ENCODE results near the gene SHPK. TPM values are rescaled to one million over a fixed set of nuclear protein-coding genes. Genes with fewer than 3 reads are reported as not detected.

Gene SHPK
- total and polyA plus RNA-seq, 9 of the 15 experiments (the other 6 are each of a cell fraction or from before 2014, with no cell fraction given): 2.5 to 16.3 (median 11.8) TPM

DNA sequence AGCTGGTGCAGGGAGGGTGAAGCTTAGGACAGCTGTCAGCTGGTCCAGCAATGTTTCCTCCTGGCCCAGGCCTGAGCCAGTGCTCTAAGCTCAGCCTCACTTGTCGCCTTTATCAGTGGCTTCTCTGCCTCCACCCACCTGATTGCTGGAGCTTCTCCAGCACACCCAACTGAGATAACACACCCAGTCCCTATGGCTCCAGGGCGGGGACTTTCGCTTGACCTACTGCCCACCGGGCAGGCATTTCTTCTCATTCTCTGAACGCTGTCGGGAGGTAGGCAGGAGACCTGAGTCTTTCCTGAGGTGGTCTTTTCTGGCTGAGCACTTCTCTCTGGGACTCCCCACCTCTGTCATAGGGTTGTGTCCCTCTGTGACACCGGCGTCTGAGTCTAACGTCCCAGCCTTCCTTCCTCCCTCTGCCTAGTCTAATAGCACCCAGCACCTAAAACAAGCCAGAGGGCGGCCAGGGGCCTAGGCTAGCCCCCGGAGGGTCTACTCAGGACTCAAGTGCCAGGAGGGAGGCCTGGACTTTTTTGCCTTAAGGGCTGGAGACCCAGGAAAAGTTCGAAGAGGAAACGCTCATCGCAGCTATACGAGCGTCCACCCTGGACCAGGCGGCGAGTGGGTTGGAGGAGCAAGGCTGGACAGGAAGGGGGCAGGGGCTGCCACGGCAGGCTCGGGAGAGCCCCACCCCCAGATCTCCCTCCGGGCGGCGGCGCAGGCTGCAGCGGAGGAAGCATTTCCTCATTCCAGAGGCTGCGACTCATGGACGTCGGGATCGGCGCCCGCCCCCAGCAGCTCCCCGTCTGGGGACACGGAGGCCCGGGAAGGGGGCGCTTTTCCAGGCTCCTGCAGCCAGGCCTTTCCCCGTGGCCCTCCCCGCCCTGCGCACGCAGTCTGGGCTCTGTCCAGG, 31.6 kb upstream of the SHPK start (continued):
- TF ChIP-seq SP2 (IDR thresholded peaks at IDR 0.05; ENCODE audit: extremely low read depth, low read depth, low read length, poor library complexity, severe bottlenecking) (no peak), ZNF121 (CRISPR knock-in tag; conservative IDR thresholded peaks at IDR 0.05) (no peak), CHD1 (IDR thresholded peaks at IDR 0.05; ENCODE audit: low read length) (peak; percentile 38), TEAD4 (IDR thresholded peaks at IDR 0.05; ENCODE audit: low read length) (peak; percentile 40; the same call in 1 of the 2 replicates), TEAD4 (CRISPR knock-in tag; IDR thresholded peaks at IDR 0.05; ENCODE audit: borderline replicate concordance) (no peak), ZNF778 (CRISPR knock-in tag; IDR thresholded peaks at IDR 0.05) (no peak), BRD9 (IDR thresholded peaks at IDR 0.05; ENCODE audit: low read depth, partially characterized antibody) (no peak), RHOXF2B (CRISPR knock-in tag; conservative IDR thresholded peaks at IDR 0.05) (no peak), MAFG (tag; conservative IDR thresholded peaks at IDR 0.05) (no peak), ZEB2 (IDR thresholded peaks at IDR 0.05) (0 out of 2 replicates have a peak, but pooled peaks have one; percentile 26), TEAD1 (CRISPR knock-in tag; IDR thresholded peaks at IDR 0.05) (peak in 1 of 2 experiments; percentile 65; a peak in 1 of 4 replicates), NR2F6 (CRISPR knock-in tag; IDR thresholded peaks at IDR 0.05) (no peak), MED1 (CRISPR knock-in tag; IDR thresholded peaks at IDR 0.05; ENCODE audit: borderline replicate concordance) (no peak), ZNF146 (CRISPR knock-in tag; IDR thresholded peaks at IDR 0.05; ENCODE audit: unreplicated experiment) (no peak), SMARCA4 (IDR thresholded peaks at IDR 0.05) (peak; percentile 45), LEF1 (IDR thresholded peaks at IDR 0.05) (no peak; the same call in 1 of the 2 replicates)
- TF ChIP-seq, protein P1, sequence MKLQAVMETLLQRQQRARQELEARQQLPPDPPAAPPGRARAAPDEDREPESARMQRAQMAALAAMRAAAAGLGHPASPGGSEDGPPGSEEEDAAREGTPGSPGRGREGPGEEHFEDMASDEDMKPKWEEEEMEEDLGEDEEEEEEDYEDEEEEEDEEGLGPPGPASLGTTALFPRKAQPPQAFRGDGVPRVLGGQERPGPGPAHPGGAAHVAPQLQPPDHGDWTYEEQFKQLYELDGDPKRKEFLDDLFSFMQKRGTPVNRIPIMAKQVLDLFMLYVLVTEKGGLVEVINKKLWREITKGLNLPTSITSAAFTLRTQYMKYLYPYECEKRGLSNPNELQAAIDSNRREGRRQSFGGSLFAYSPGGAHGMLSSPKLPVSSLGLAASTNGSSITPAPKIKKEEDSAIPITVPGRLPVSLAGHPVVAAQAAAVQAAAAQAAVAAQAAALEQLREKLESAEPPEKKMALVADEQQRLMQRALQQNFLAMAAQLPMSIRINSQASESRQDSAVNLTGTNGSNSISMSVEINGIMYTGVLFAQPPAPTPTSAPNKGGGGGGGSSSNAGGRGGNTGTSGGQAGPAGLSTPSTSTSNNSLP (IDR thresholded peaks at IDR 0.05; ENCODE audit: borderline replicate concordance, low read depth, low read length): no peak
- TF ChIP-seq, protein P2, sequence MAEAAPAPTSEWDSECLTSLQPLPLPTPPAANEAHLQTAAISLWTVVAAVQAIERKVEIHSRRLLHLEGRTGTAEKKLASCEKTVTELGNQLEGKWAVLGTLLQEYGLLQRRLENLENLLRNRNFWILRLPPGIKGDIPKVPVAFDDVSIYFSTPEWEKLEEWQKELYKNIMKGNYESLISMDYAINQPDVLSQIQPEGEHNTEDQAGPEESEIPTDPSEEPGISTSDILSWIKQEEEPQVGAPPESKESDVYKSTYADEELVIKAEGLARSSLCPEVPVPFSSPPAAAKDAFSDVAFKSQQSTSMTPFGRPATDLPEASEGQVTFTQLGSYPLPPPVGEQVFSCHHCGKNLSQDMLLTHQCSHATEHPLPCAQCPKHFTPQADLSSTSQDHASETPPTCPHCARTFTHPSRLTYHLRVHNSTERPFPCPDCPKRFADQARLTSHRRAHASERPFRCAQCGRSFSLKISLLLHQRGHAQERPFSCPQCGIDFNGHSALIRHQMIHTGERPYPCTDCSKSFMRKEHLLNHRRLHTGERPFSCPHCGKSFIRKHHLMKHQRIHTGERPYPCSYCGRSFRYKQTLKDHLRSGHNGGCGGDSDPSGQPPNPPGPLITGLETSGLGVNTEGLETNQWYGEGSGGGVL (CRISPR knock-in tag; IDR thresholded peaks at IDR 0.05): no peak
- TF ChIP-seq, protein P3, sequence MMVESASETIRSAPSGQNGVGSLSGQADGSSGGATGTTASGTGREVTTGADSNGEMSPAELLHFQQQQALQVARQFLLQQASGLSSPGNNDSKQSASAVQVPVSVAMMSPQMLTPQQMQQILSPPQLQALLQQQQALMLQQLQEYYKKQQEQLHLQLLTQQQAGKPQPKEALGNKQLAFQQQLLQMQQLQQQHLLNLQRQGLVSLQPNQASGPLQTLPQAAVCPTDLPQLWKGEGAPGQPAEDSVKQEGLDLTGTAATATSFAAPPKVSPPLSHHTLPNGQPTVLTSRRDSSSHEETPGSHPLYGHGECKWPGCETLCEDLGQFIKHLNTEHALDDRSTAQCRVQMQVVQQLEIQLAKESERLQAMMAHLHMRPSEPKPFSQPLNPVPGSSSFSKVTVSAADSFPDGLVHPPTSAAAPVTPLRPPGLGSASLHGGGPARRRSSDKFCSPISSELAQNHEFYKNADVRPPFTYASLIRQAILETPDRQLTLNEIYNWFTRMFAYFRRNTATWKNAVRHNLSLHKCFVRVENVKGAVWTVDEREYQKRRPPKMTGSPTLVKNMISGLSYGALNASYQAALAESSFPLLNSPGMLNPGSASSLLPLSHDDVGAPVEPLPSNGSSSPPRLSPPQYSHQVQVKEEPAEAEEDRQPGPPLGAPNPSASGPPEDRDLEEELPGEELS (CRISPR knock-in tag; IDR thresholded peaks at IDR 0.05; ENCODE audit: borderline replicate concordance): no peak
- TF ChIP-seq, protein P4, sequence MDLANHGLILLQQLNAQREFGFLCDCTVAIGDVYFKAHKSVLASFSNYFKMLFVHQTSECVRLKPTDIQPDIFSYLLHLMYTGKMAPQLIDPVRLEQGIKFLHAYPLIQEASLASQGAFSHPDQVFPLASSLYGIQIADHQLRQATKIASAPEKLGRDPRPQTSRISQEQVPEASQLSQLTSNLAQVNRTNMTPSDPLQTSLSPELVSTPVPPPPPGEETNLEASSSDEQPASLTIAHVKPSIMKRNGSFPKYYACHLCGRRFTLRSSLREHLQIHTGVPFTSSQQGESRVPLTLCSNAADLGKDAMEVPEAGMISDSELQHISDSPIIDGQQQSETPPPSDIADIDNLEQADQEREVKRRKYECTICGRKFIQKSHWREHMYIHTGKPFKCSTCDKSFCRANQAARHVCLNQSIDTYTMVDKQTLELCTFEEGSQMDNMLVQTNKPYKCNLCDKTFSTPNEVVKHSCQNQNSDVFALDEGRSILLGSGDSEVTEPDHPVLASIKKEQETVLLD (IDR thresholded peaks at IDR 0.05): 0 out of 2 replicates have a peak, but pooled peaks have one; percentile 46

Data from K562 (cell line).